Islet of Langerhans (tissue), 1 donor: ENCODE results near the gene ULK2.

ENCODE experiments used
- FAIRE-seq: peaks from one replicate; lab custom pipeline; 2011; peaks lifted over from hg19 to GRCh38; lab: Jason Lieb, UNC

The ULK2 gene

GRCh38 chr17:19747159-19747719, 120.5 kb downstream of the ULK2 start:
- no peak for FAIRE-seq

- FAIRE-seq: no peak
Observed at GRCh38 chr17:19746517-19746916, 121.2 kb downstream of the ULK2 start.

GRCh38 chr17:19744922-19745757, 122.6 kb downstream of the ULK2 start:
- no peak for FAIRE-seq

DNA sequence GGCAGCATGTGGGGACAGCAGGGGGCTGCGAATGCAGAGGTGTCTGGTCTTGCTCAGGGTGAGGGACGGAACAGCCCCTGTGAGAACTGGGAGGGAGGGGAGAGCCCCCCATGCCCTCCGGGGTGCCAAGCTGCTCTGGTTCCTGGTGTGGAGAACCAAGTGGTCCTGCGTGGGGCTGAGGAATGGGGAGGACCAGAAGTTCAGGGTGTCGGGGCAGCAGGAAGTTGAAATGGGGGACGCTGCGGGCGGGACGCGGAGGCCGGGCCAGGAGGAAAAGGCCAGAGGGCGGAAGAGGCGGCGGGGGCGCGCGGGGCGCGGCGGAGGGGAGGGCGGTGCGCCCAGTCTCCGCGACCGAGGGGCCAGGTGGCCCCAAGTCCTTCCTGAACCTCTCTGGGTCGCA, 123.2 kb downstream of the ULK2 start:
- no peak for FAIRE-seq

DNA sequence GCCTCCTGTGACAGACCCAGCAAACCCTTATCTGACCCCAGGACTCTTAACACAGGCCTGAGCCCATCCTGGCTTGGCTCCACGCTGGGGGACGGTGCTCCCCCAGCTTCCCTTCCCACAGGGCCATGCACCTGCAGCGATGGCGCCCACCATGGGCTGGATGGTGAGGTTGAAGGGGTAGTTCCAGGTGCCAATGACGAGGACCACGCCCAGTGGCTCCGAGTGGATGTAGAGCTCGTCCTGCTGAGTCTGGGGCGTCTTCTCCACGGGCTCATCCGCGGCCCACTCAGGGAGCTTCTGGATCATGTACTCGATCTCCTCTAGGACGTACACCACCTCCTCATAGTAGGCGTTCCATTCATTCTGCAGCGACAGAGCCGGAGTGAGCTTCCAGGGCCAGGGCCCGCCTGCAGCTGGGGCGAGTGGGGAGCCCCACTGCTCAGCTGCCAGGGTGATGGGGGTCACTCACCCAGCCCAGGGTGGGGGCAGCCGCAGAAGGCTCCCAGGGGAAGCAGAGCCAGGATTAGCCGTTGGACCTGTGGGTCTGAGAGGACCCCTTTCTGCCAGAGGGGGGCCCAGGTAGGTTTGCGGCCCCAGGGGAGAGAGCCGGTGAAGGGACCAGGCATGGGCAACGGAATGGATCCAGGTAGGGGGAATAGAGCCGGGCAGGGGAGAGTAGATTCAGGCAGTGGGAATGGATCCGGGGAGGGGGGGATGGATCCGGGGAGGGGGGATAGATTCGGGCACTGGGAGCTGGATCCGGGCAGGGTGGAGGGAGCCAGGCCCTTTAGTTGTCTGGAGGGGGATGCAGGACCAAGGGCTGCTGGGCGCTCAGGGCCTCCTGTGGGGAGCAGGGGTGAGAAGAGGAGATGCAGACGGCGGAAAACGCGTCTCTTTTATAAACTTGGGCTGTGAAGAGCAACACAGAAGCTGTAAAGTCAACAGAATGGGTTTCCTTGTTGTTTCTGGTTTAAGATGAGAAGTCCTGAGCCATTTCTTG, 124.3 kb downstream of the ULK2 start:
- no peak for FAIRE-seq

GRCh38 chr17:19742495-19742894, 125.2 kb downstream of the ULK2 start:
- no peak for FAIRE-seq

DNA sequence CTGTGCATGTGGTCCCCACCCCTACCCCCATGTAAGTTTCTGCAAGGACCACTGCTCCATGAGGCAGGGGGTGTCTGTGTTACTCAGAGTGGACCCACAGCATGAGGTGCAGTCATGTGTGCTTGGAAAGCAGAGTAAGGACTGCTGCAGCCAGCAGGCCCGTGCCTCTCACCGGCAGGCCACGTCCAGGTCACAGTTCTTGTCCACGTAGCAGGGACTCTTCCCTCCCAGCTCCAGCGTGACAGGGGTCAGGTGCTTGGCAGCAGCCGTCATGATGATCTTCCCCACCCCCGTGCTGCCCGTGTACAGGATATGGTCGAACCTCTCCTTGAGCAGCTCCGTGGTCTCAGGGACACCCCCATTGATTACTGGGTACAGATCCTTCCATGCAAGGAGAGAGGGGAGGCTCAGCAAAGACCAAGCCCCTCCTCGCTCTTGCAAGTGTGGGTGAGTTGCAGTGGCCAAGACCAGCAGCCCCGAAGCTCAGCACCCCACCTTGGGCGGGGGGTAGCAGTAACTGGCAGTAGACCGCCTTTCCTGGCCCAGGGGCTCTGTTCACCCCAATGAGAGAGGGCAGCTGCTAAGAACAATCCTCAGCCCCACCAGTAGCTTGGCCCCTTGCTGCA, 125.8 kb downstream of the ULK2 start:
- FAIRE-seq: no peak

DNA sequence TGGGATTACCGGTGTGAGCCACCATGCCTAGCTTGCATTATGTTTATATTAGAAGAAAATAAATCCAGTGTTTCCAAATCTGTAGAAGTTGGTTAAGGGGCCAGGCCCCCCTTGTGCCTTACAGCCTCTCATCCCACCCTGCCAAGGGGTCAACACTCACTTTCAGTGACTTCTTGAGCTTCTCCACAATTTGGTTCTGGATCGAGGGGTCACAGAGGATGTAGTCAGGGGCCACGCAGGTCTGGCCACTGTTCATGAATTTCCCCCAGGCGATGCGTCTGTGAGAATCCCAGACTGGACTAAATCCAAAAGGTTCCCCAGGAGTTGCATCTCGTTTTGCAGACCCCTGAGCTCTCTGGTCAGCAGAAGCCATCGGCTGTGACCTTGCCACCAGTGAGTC, 126.8 kb downstream of the ULK2 start:
- no peak for FAIRE-seq

GRCh38 chr17:19739241-19740201, 128.2 kb downstream of the ULK2 start:
- FAIRE-seq: no peak

GRCh38 chr17:19738757-19739156, 129.0 kb downstream of the ULK2 start:
- no peak for FAIRE-seq

DNA sequence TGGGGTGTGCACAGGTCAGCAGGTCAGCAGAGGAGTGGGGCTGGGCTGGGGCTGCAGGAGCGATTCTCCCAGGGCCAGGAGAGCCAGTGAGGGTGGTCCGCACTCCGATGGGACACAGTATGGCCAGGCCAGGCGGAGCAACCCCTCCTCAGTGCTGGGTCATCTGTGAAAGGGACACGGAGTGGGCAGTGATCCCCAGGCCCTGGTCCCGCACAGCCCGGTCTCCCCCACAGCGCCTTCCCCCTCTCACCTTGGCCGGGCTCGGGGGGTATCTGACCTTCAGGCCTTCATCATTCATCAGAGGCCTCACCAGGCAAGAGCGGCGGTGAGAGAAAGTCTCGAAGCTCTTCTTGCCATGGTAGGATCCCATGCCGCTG, 129.7 kb downstream of the ULK2 start:
- no peak for FAIRE-seq

- FAIRE-seq: no peak
Observed at GRCh38 chr17:19737305-19738072, 130.2 kb downstream of the ULK2 start.

DNA sequence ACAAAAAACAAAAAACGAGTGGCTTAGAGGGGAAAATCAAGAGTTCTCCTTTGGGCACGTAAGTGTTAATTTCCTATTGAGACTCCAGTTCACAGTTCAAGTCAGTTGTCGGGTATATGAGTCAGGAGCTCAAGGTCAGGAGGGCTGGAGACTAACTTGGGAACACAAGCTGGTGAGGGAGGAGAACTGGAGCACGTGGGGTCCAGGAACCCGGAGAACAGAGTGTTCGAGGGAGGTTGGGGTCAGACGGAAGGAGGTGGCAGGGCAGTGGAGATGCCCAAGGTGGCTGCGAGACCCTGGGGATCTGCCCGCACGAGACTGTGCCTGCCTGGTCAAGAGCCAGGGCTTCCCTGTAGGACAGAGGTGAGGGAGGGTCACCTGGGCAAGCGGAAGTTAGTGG, 131.7 kb downstream of the ULK2 start:
- FAIRE-seq: no peak

DNA sequence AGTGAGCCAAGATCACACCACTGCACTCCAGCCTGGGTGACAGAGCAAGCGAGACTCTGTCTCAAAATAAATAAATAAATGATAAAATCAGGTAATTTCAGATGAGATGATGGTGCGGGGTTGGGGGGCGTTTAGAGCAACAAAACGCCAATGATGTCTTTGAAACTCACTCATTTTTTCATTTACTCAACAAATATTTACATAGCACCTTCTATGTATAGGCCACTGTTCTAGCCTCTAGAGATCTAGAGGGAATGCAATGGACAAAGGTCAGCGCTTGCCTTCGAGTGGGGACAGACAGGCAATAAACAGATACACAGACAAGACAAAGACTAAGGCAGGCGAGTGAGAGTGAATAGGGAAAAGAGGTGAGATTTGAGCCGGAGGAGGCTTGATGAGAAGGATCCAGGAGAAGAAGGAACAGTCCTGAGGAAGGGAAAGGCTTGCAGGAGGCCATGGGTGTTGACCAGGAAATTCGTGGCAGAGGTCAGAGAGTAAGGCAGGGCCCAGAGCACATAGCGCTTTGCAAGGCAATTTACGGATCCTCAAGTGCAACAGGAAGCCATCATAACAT, 133.7 kb downstream of the ULK2 start:
- no peak for FAIRE-seq

- no peak for FAIRE-seq
Observed at GRCh38 chr17:19731626-19732025, 136.1 kb downstream of the ULK2 start.

DNA sequence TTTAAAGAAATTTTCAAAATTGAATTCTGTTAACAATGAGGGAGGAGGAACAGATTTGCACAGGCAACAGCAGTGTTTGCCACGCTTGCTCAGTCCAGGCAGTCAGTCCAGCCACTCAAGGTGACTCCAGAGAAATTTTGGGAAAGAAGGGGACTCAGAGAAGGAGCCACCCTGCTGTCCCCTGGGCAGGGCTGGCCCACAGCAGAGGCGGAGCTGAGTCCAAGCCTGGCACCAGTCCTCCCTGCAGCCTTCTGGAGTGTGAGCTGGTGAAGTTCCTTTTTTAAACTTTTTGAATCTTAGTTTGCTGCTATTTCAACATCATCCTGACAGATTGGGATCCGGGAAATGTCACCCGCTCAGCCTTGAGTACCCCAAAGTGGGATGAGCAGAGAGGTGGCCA, 136.9 kb downstream of the ULK2 start:
- FAIRE-seq: no peak

DNA sequence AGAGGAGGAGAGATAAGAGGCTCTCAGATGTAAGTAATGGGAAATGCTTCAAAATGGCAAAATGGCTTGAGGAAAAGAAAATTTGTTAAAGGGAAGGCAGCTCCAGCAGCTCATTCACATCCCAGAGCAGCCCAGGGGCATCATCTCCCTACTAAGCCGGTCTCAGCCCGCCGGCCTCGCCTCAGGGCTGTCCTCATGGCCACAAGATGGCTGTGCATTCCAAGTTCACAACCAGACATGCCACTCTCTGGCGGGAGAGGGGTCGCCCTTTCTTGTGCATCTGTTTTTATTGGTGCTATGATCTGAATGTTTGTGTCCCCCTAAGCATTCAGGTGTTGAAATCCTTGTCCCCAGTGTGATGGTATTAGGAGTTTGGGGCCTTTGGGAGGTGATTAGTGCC, 137.8 kb downstream of the ULK2 start:
- no peak for FAIRE-seq

DNA sequence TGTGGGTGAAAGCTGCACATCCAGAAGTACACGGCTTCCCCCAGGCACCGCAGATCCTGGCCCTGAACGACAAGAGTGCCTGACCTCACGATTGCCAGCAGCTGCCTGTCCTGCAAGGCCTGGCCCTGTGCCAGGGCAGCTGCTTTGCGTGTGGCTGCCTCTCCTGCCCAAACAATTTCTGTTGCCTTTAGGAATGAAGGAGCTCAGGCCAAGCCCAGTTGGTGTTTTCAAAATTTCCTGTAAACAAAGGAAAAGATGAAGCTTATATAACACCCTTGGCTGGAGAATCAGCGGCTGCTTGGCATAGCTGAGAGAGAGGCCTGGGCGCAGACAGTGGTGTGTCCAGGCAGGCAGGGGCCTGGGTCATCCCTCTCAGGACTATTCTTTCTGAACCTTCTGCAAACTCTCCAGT, 139.6 kb downstream of the ULK2 start:
- FAIRE-seq: no peak

DNA sequence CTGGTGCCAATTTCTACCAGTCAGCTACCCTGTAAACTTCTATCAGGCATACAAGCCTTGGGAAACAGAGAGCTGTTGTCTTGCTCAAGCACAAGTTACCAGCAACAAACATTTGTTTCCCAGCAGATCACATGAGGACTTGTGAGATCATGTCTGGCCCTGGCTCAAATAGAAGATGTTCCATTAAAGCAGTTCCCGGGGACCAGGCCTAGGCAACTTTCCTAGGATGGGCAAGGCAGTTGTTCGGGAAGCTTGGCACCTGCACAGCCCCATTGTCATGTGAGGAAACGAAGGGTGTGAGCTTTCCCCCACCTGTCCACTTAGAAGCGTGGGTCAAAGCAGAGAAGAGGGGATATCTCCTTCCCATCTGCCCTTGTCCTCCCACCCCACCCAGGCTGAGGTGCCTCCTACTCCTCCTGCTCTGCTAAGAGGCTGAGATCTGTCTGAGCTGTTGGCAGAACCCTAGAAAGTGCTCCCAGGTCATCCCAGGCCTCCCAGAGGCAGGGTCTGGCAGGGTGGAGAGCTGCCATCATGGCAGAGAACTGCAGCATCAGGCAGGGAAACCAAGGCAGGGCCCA, 140.1 kb downstream of the ULK2 start:
- no peak for FAIRE-seq
